H1 (cell line): ENCODE results near the gene GPR87. TPM values are rescaled to one million over a fixed set of nuclear protein-coding genes. Genes with fewer than 3 reads are reported as not detected.

Experiments used
- FOSL1 ChIP-seq: IDR thresholded peaks from 2 replicates; pipeline ENCODE4 v1.6.1; 2011; ENCODE audit warnings: mild to moderate bottlenecking, low read depth, low read length, moderate library complexity; ENCODE audit not compliant: insufficient read depth
- RXRA ChIP-seq: IDR thresholded peaks from 2 replicates; pipeline ENCODE4 v1.6.1; 2011; ENCODE audit warnings: low read depth, mild to moderate bottlenecking, low read length, moderate library complexity; ENCODE audit not compliant: insufficient read depth
- polyA plus RNA-seq, 7 experiments: library from polyadenylated mRNA; depleted of rRNA in 3 of 7; stranded (reverse) in 5 of 7; unstranded in 2 of 7; fragments of >200 nt in 5 of 7; fragments of 200-250 nt in 2 of 7; gene quantifications; 1 replicate in 5 of 7; 2 replicates in 1 of 7; 4 replicates in 1 of 7; pipeline versions ENCODE4 v1.2.1 to v1.2.3, GENCODE V29; 2011 to 2013; ENCODE audit warnings: missing spikeins in 2 of 7, mixed read lengths in 2 of 7
- total RNA-seq: library from RNA; stranded (reverse); fragmentation: NEBNext Ultra II Directional; extraction: Animal tissue kit (Norgen Biotek cat#: 25700); gene quantifications from 2 replicates; pipeline ENCODE4 v1.2.1, GENCODE V29; 2021

GPR87 gene
- total and polyA plus RNA-seq, 2 of the 8 experiments (the other 6 are each of a cell fraction or from before 2014, with no cell fraction given), result 0.05 TPM; not detected in 1

GRCh38 chr3:151319628-151320027 is 3.0 kb upstream of the GPR87 start (continued):
- TF ChIP-seq RXRA (no peak), FOSL1 (no peak)
